HCT116 (cell line): ENCODE measurements around the gene TRPM3. TPM values are rescaled to one million over a fixed set of nuclear protein-coding genes. Genes with fewer than 3 reads are reported as not detected.

Experiments
- ATAC-seq: fragments of 200-7000 bp; cut with Tn5 transposase; 2 replicates; pipeline ENCODE4 v1.9.1; 2020; ENCODE audit warnings: mild to moderate bottlenecking, moderate library complexity
- BruUV-seq: library from RNA; stranded (reverse); fragments of 400-500 nt; replicated peaks from 2 replicates; lab custom pipeline; 2021; lab: Mats Ljungman, UMichigan
- CTCF ChIA-PET: fragments of 300-600 bp; sonication (Branson Sonifier 250); formaldehyde crosslinking; loops from one replicate; lab custom pipeline; 2021; ENCODE audit warnings: antibody characterized with exemption; lab: Charles Lee
- POLR2A ChIA-PET: fragments of 300-600, 350-600 bp; sonication (Branson Sonifier 250); formaldehyde crosslinking; loops from one replicate; lab custom pipeline; 2021; ENCODE audit warnings: antibody characterized with exemption; lab: Charles Lee
- RAD21 ChIA-PET, 2 experiments: fragments of 300-600 bp; sonication (Branson Sonifier 250); formaldehyde crosslinking; loops; one replicate each; lab custom pipeline; 2023; ENCODE audit warnings: low total read pairs in 2 of 2; ENCODE audit not compliant: uncharacterized antibody in 2 of 2, unreplicated experiment in 2 of 2, low non-redundant PET in 1 of 2; lab: Charles Lee
- DNase-seq: peaks from one replicate; pipeline ENCODE4 v3.0.0-alpha.2; 2010; ENCODE audit warnings: low read depth, low spot score
- H2AFZ ChIP-seq: fragments of 200-600 bp; shearing (Covaris generic), sonication (generic); 2 replicates; pipeline ENCODE4 v1.6.1; 2017; ENCODE audit warnings: low read depth, mixed run types, mixed read lengths, antibody characterized with exemption, low read length; ENCODE audit not compliant: poor library complexity, severe bottlenecking
- H3K27ac ChIP-seq: 2 replicates; pipeline ENCODE4 v1.5.1; 2012; ENCODE audit warnings: low read depth, low read length
- H3K27me3 ChIP-seq: fragments of 200-600 bp; sonication (generic); 2 replicates; pipeline ENCODE4 v1.6.1; 2016; ENCODE audit warnings: mixed run types, low read length, mixed read lengths; ENCODE audit not compliant: insufficient read depth
- H3K36me3 ChIP-seq, 2 experiments: fragments of 200-500 bp in 1 of 2; fragments of 200-600 bp in 1 of 2; sonication (Bioruptor generic) in 1 of 2; sonication (generic) in 1 of 2; 2 replicates each; pipeline versions ENCODE4 v1.5.1 to v1.6.1; 2014 to 2016; ENCODE audit warnings: low read length in 2 of 2, inconsistent platforms in 1 of 2, mixed read lengths in 1 of 2, mixed run types in 1 of 2; ENCODE audit not compliant: insufficient read depth in 2 of 2, control insufficient read depth in 1 of 2
- H3K4me1 ChIP-seq, 2 experiments: fragments of 200-600 bp in 1 of 2; sonication (generic) in 1 of 2; 2 replicates each; pipeline versions ENCODE4 v1.5.1 to v1.6.1; 2012 to 2017; ENCODE audit warnings: low read length in 2 of 2, inconsistent platforms in 1 of 2, mild to moderate bottlenecking in 1 of 2, mixed read lengths in 1 of 2, mixed run types in 1 of 2, moderate library complexity in 1 of 2; ENCODE audit not compliant: insufficient read depth in 2 of 2, control insufficient read depth in 1 of 2
- H3K4me2 ChIP-seq: fragments of 200-600 bp; sonication (generic); 2 replicates; pipeline ENCODE4 v1.6.1; 2017; ENCODE audit warnings: mixed run types, low read length, mixed read lengths
- H3K4me3 ChIP-seq, 2 experiments: fragments of 200-600 bp in 1 of 2; sonication (generic) in 1 of 2; replicated peaks in 1 of 2; 2 replicates each; pipeline ENCODE4 v1.5.1; 2011 to 2016; ENCODE audit warnings: low read length in 2 of 2, control low read depth in 1 of 2, low read depth in 1 of 2, mild to moderate bottlenecking in 1 of 2, mixed read lengths in 1 of 2, mixed run types in 1 of 2
- H3K79me2 ChIP-seq: fragments of 200-600 bp; sonication (generic); 2 replicates; pipeline ENCODE4 v1.6.1; 2017; ENCODE audit warnings: mild to moderate bottlenecking, mixed run types, low read length, moderate library complexity, mixed read lengths; ENCODE audit not compliant: insufficient read depth
- H3K9ac ChIP-seq: fragments of 200-600 bp; sonication (generic); 2 replicates; pipeline ENCODE4 v1.6.1; 2016; ENCODE audit warnings: low read length, mixed read lengths
- H3K9me2 ChIP-seq: fragments of 200-600 bp; sonication (generic), shearing (Covaris generic); 2 replicates; pipeline ENCODE4 v1.6.1; 2017; ENCODE audit warnings: mixed run types, mild to moderate bottlenecking, moderate library complexity; ENCODE audit not compliant: insufficient read depth
- H3K9me3 ChIP-seq, 2 experiments: fragments of 200-500 bp in 1 of 2; fragments of 200-600 bp in 1 of 2; sonication (Bioruptor generic) in 1 of 2; sonication (generic) in 1 of 2; 2 replicates each; pipeline ENCODE4 v1.6.1; 2014 to 2017; ENCODE audit warnings: low read length in 2 of 2, mixed read lengths in 2 of 2, inconsistent platforms in 1 of 2, low read depth in 1 of 2, mild to moderate bottlenecking in 1 of 2, mixed run types in 1 of 2, moderate library complexity in 1 of 2; ENCODE audit not compliant: control insufficient read depth in 1 of 2, insufficient read depth in 1 of 2
- H4K20me1 ChIP-seq: fragments of 200-600 bp; sonication (generic), shearing (Covaris generic); 2 replicates; pipeline ENCODE4 v1.6.1; 2017; ENCODE audit warnings: mixed run types, mild to moderate bottlenecking, moderate library complexity; ENCODE audit not compliant: insufficient read depth
- CEBPB ChIP-seq: IDR thresholded peaks from 2 replicates; pipeline ENCODE4 v1.6.1; 2012; ENCODE audit warnings: low read depth
- EGR1 ChIP-seq: IDR thresholded peaks from 2 replicates; pipeline ENCODE4 v1.6.1; 2012; ENCODE audit warnings: low read depth
- ELF1 ChIP-seq: IDR thresholded peaks from 2 replicates; pipeline ENCODE4 v1.6.1; 2012; ENCODE audit warnings: low read depth, borderline replicate concordance
- EZH2 ChIP-seq: fragments of 200-600 bp; sonication (generic); IDR thresholded peaks from 2 replicates; pipeline ENCODE4 v1.6.1; 2017; ENCODE audit warnings: antibody characterized with exemption, mixed run types
- EZH2phosphoT487 ChIP-seq: fragments of 200-600 bp; IDR thresholded peaks from 2 replicates; pipeline ENCODE4 v1.6.1; 2018; ENCODE audit warnings: antibody characterized with exemption, borderline replicate concordance
- FOSL1 ChIP-seq: IDR thresholded peaks from 2 replicates; pipeline ENCODE4 v1.6.1; 2012; ENCODE audit warnings: low read depth
- JUND ChIP-seq: IDR thresholded peaks from 2 replicates; pipeline ENCODE4 v1.6.1; 2012
- POLR2A ChIP-seq: IDR thresholded peaks from 2 replicates; pipeline ENCODE4 v1.7.0; 2011; ENCODE audit warnings: borderline replicate concordance; ENCODE audit not compliant: insufficient read depth, insufficient read length; ENCODE audit errors: extremely low read depth
- POLR2AphosphoS5 ChIP-seq: IDR thresholded peaks from 2 replicates; pipeline ENCODE4 v1.6.1; 2011; ENCODE audit warnings: mild to moderate bottlenecking, low read depth, low read length, moderate library complexity
- RAD21 ChIP-seq: IDR thresholded peaks from 2 replicates; pipeline ENCODE4 v1.6.1; 2012; ENCODE audit warnings: low read depth, mild to moderate bottlenecking
- SIN3A ChIP-seq: IDR thresholded peaks from 2 replicates; pipeline ENCODE4 v1.6.1; 2012; ENCODE audit warnings: low read depth
- SP1 ChIP-seq: IDR thresholded peaks from 2 replicates; pipeline ENCODE4 v1.6.1; 2012; ENCODE audit warnings: low read depth
- SRF ChIP-seq: IDR thresholded peaks from 2 replicates; pipeline ENCODE4 v1.6.1; 2012; ENCODE audit warnings: low read depth
- TCF7L2 ChIP-seq: IDR thresholded peaks from 2 replicates; pipeline ENCODE4 v1.7.0; 2011; ENCODE audit warnings: borderline replicate concordance, inconsistent platforms; ENCODE audit not compliant: insufficient read depth, insufficient read length; ENCODE audit errors: extremely low read depth
- YY1 ChIP-seq: IDR thresholded peaks from 2 replicates; pipeline ENCODE4 v1.6.1; 2011; ENCODE audit warnings: low read length, low read depth, moderate library complexity, mild to moderate bottlenecking; ENCODE audit not compliant: insufficient replicate concordance; ENCODE audit errors: extremely low read depth
- ZBTB33 ChIP-seq: IDR thresholded peaks from 2 replicates; pipeline ENCODE4 v1.6.1; 2011; ENCODE audit warnings: mild to moderate bottlenecking, low read length, moderate library complexity; ENCODE audit not compliant: insufficient replicate concordance; ENCODE audit errors: extremely low read depth
- ZNF274 ChIP-seq: fragments of 200-500 bp; sonication (Bioruptor generic); IDR thresholded peaks from 2 replicates; pipeline ENCODE4 v1.6.1; 2014; ENCODE audit warnings: mild to moderate bottlenecking, low read depth, low read length, inconsistent platforms
- intact Hi-C: fragments of 100-400 bp; cut with micrococcal nuclease; formaldehyde crosslinking; loops from 2 replicates; pipeline ENCODE4 v1.10.0; 2022
- total RNA-seq: library from RNA; stranded (reverse); gene quantifications from one replicate; pipeline ENCODE4 v1.2.1, GENCODE V29; 2021; ENCODE audit not compliant: unreplicated experiment
- TF ChIP-seq, protein P1 (sequence below): IDR thresholded peaks from 2 replicates; pipeline ENCODE4 v1.6.1; 2012; ENCODE audit warnings: low read depth
- TF ChIP-seq, protein P2 (sequence below): IDR thresholded peaks from 2 replicates; pipeline ENCODE4 v1.6.1; 2012
- TF ChIP-seq, protein P3 (sequence below), 3 experiments: fragments of 200-600 bp in 1 of 3; sonication (generic) in 1 of 3; IDR thresholded peaks in 2 of 3; conservative IDR thresholded peaks in 1 of 3; 2 replicates each; pipeline ENCODE4 v1.5.1; 2012 to 2017; ENCODE audit warnings: low read depth in 2 of 3, low read length in 2 of 3, antibody characterized with exemption in 1 of 3, borderline replicate concordance in 1 of 3, control low read depth in 1 of 3, mild to moderate bottlenecking in 1 of 3, mixed read lengths in 1 of 3, mixed run types in 1 of 3, moderate library complexity in 1 of 3; ENCODE audit not compliant: insufficient read depth in 1 of 3

TRPM3 gene
- total RNA-seq, 1 experiment from 2014 or later, result not detected

GRCh38 chr9:70533492-70533891 is 587.9 kb downstream of the TRPM3 start:
- DNase-seq (no peak), ATAC-seq (no peak)
- H3K9me2 ChIP-seq, result no peaks in the 10 kb centered on the region
- H3K9ac ChIP-seq, result no peak overlapping the region
- ChIA-PET RAD21 (no interaction called here), CTCF (no interaction called here), POLR2A (no interaction called here)
- H3K4me1 ChIP-seq, result no peaks in the 10 kb centered on the region
- H4K20me1 ChIP-seq, result no peaks in the 10 kb centered on the region
- no TSS peak for BruUV-seq
- no peaks in the 10 kb centered on the region for H3K27me3 ChIP-seq
- H3K9me3 ChIP-seq, result no peaks in the 10 kb centered on the region
- H3K79me2 ChIP-seq, result no peaks in the 10 kb centered on the region
- no peaks in the 10 kb centered on the region for H3K36me3 ChIP-seq
- H2AFZ ChIP-seq, result no peak overlapping the region
- H3K4me3 ChIP-seq, result no peak overlapping the region
- H3K27ac ChIP-seq, result no peak overlapping the region
- intact Hi-C loops, result loop anchor here (10.0 kb wide), 1 partner anchor 59 kb away; no protein-coding TSS in a partner anchor
- H3K4me2 ChIP-seq, result no peak overlapping the region
- TF ChIP-seq JUND (no peak), FOSL1 (no peak), ELF1 (no peak), POLR2AphosphoS5 (no peak), RAD21 (no peak), EGR1 (no peak), SRF (no peak), POLR2A (no peak), TCF7L2 (no peak), ZNF274 (no peak), YY1 (no peak), SIN3A (no peak), EZH2phosphoT487 (no peak), EZH2 (no peak), CEBPB (no peak), SP1 (no peak), ZBTB33 (no peak)
- TF ChIP-seq, protein P1, sequence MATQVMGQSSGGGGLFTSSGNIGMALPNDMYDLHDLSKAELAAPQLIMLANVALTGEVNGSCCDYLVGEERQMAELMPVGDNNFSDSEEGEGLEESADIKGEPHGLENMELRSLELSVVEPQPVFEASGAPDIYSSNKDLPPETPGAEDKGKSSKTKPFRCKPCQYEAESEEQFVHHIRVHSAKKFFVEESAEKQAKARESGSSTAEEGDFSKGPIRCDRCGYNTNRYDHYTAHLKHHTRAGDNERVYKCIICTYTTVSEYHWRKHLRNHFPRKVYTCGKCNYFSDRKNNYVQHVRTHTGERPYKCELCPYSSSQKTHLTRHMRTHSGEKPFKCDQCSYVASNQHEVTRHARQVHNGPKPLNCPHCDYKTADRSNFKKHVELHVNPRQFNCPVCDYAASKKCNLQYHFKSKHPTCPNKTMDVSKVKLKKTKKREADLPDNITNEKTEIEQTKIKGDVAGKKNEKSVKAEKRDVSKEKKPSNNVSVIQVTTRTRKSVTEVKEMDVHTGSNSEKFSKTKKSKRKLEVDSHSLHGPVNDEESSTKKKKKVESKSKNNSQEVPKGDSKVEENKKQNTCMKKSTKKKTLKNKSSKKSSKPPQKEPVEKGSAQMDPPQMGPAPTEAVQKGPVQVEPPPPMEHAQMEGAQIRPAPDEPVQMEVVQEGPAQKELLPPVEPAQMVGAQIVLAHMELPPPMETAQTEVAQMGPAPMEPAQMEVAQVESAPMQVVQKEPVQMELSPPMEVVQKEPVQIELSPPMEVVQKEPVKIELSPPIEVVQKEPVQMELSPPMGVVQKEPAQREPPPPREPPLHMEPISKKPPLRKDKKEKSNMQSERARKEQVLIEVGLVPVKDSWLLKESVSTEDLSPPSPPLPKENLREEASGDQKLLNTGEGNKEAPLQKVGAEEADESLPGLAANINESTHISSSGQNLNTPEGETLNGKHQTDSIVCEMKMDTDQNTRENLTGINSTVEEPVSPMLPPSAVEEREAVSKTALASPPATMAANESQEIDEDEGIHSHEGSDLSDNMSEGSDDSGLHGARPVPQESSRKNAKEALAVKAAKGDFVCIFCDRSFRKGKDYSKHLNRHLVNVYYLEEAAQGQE, result no peak
- TF ChIP-seq, protein P2, sequence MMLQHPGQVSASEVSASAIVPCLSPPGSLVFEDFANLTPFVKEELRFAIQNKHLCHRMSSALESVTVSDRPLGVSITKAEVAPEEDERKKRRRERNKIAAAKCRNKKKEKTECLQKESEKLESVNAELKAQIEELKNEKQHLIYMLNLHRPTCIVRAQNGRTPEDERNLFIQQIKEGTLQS, result no peak
- TF ChIP-seq, protein P3, sequence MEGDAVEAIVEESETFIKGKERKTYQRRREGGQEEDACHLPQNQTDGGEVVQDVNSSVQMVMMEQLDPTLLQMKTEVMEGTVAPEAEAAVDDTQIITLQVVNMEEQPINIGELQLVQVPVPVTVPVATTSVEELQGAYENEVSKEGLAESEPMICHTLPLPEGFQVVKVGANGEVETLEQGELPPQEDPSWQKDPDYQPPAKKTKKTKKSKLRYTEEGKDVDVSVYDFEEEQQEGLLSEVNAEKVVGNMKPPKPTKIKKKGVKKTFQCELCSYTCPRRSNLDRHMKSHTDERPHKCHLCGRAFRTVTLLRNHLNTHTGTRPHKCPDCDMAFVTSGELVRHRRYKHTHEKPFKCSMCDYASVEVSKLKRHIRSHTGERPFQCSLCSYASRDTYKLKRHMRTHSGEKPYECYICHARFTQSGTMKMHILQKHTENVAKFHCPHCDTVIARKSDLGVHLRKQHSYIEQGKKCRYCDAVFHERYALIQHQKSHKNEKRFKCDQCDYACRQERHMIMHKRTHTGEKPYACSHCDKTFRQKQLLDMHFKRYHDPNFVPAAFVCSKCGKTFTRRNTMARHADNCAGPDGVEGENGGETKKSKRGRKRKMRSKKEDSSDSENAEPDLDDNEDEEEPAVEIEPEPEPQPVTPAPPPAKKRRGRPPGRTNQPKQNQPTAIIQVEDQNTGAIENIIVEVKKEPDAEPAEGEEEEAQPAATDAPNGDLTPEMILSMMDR (IDR thresholded peaks at IDR 0.05 in 2 of 3, conservative IDR thresholded peaks at IDR 0.05 in 1 of 3; ENCODE audit: borderline replicate concordance in 1 of 3, insufficient read depth in 1 of 3, low read depth in 2 of 3, low read length in 2 of 3), result no peak
